K562 (cell line): ENCODE data around the gene CLSTN1. TPM values are rescaled to one million over a fixed set of nuclear protein-coding genes. Genes with fewer than 3 reads are reported as not detected.
A peak's percentile ranks its signal among the peaks of the same experiment; 100 is the strongest.

ENCODE experiments used
- AFF4 ChIP-seq: sonication (generic); formaldehyde crosslinking; IDR thresholded peaks from 2 replicates; pipeline ENCODE4 v1.8.0; 2023; ENCODE audit warnings: mild to moderate bottlenecking, missing genetic modification reagents
- ASH1L ChIP-seq: fragments of 450-650 bp; IDR thresholded peaks from 2 replicates; pipeline ENCODE4 v1.6.1; 2018; ENCODE audit warnings: borderline replicate concordance, mild to moderate bottlenecking, low read depth; ENCODE audit not compliant: partially characterized antibody
- BRCA1 ChIP-seq, 2 experiments: fragments of 450-650 bp in 1 of 2; sonication (generic) in 1 of 2; formaldehyde crosslinking in 1 of 2; IDR thresholded peaks; 2 replicates each; pipeline versions ENCODE4 v1.5.0 to v1.6.1; 2017 to 2020; ENCODE audit warnings: mild to moderate bottlenecking in 1 of 2, missing genetic modification reagents in 1 of 2
- FOXJ3 ChIP-seq: sonication (generic); formaldehyde crosslinking; IDR thresholded peaks from 2 replicates; pipeline ENCODE4 v1.4.0; 2020; ENCODE audit warnings: mild to moderate bottlenecking, missing genetic modification reagents
- MGA ChIP-seq: fragments of 450-650 bp; IDR thresholded peaks from 2 replicates; pipeline ENCODE4 v1.6.1; 2016; ENCODE audit warnings: mild to moderate bottlenecking, moderate library complexity
- polyA plus RNA-seq, 8 experiments: library from polyadenylated mRNA; depleted of rRNA in 4 of 8; stranded (reverse) in 5 of 8; unstranded in 3 of 8; fragments of >200 nt; fragmentation: Nextera tagmentation in 2 of 8; fragmentation: Illumina TruSeq in 1 of 8; extraction: Ambion mirVana in 2 of 8; extraction: Trizol in 1 of 8; gene quantifications; 2 replicates each; pipeline versions ENCODE4 v1.2.1 to v1.2.3, GENCODE V29; 2011 to 2014; ENCODE audit warnings: inconsistent platforms in 1 of 8, missing spikeins in 1 of 8
- total RNA-seq, 7 experiments: library from RNA; depleted of rRNA in 6 of 7; stranded (reverse); fragments of >200 nt in 6 of 7; fragmentation: Illumina TruSeq in 2 of 7; extraction: Trizol in 2 of 7; gene quantifications; 2 replicates each; pipeline versions ENCODE4 v1.2.1 to v1.2.3, GENCODE V29; 2011 to 2021; ENCODE audit warnings: low replicate concordance in 1 of 7

CLSTN1 gene
- total and polyA plus RNA-seq, 9 of the 15 experiments (the other 6 are each of a cell fraction or from before 2014, with no cell fraction given), result 1.1 to 32.5 (median 13.3) TPM

GRCh38 chr1:9849691-9850441 is 26.1 kb upstream of the CLSTN1 start (continued):
- TF ChIP-seq FOXJ3 (CRISPR knock-in tag) (no peak), ASH1L (peak; percentile 29), AFF4 (CRISPR knock-in tag) (0 out of 2 replicates have a peak, but pooled peaks have one; percentile 7), MGA (peak; percentile 10; the same call in 1 of the 2 replicates), BRCA1 (IDR thresholded peaks at IDR 0.05) (no peak), BRCA1 (CRISPR knock-in tag; IDR thresholded peaks at IDR 0.05) (0 out of 2 replicates have a peak, but pooled peaks have one; percentile 73)
